K562 (cell line): ENCODE results near the gene CLSTN2.

ENCODE experiments used
- ATF7 ChIP-seq: fragments of 450-650 bp; IDR thresholded peaks from 2 replicates; pipeline ENCODE4 v1.7.1; 2014; ENCODE audit warnings: mild to moderate bottlenecking, moderate library complexity
- CREB1 ChIP-seq, 2 experiments: sonication (generic) in 1 of 2; formaldehyde crosslinking in 1 of 2; IDR thresholded peaks; 2 replicates each; pipeline versions ENCODE4 v1.6.1 to v1.8.0; 2012 to 2022; ENCODE audit warnings: inconsistent platforms in 1 of 2, mild to moderate bottlenecking in 1 of 2, missing genetic modification reagents in 1 of 2, moderate library complexity in 1 of 2
- EP300 ChIP-seq: IDR thresholded peaks from 2 replicates; pipeline ENCODE4 v1.6.1; 2012; ENCODE audit warnings: low read length, improper control_type of control experiment
- EZH2 ChIP-seq: IDR thresholded peaks from 2 replicates; pipeline ENCODE4 v1.6.1; 2012; ENCODE audit warnings: low read depth, mild to moderate bottlenecking, inconsistent platforms, low read length, borderline replicate concordance
- MAFG ChIP-seq: fragments of 450-650 bp; conservative IDR thresholded peaks from 2 replicates; pipeline ENCODE4 v1.6.1; 2016; ENCODE audit warnings: missing genetic modification characterization, missing compliant biosample characterization
- POLR2A ChIP-seq: fragments of 450-650 bp; conservative IDR thresholded peaks from 2 replicates; pipeline ENCODE4 v1.6.1; 2016
- POLR2AphosphoS5 ChIP-seq: IDR thresholded peaks from 2 replicates; pipeline ENCODE4 v1.6.1; 2011; ENCODE audit warnings: mild to moderate bottlenecking, low read depth, low read length, moderate library complexity; ENCODE audit not compliant: control insufficient read depth, insufficient read depth
- ZNF551 ChIP-seq: fragments of 250-450 bp; sonication (Bioruptor Pico); IDR thresholded peaks from 2 replicates; pipeline ENCODE4 v1.5.0; 2021; ENCODE audit warnings: mild to moderate bottlenecking, moderate library complexity
- ZZZ3 ChIP-seq: fragments of 450-650 bp; IDR thresholded peaks from 2 replicates; pipeline ENCODE4 v1.6.1; 2016; ENCODE audit warnings: antibody characterized with exemption, mild to moderate bottlenecking, moderate library complexity
- TF ChIP-seq, protein P1 (sequence below), 3 experiments: IDR thresholded peaks in 2 of 3; conservative IDR thresholded peaks in 1 of 3; 2 replicates each; pipeline ENCODE4 v1.5.1; 2011 to 2012; ENCODE audit warnings: low read length in 3 of 3, mild to moderate bottlenecking in 3 of 3, control low read depth in 2 of 3, improper control_type of control experiment in 1 of 3, inconsistent platforms in 1 of 3, low read depth in 1 of 3, mixed read lengths in 1 of 3, moderate library complexity in 1 of 3; ENCODE audit not compliant: insufficient read depth in 2 of 3
- TF ChIP-seq, protein P2 (sequence below): sonication (generic); formaldehyde crosslinking; IDR thresholded peaks from 2 replicates; pipeline ENCODE4 v1.8.1; 2023; ENCODE audit warnings: mild to moderate bottlenecking, missing genetic modification reagents
- TF ChIP-seq, protein P3 (sequence below), 3 experiments: fragments of 200-800 bp in 1 of 3; fragments of 250-450 bp in 1 of 3; fragments of 450-650 bp in 1 of 3; sonication (Bioruptor Pico) in 1 of 3; sonication (Bioruptor generic) in 1 of 3; formaldehyde crosslinking in 1 of 3; IDR thresholded peaks; 2 replicates each; pipeline versions ENCODE4 v1.6.1 to v1.8.0; 2016 to 2022; ENCODE audit warnings: mild to moderate bottlenecking in 2 of 3, missing genetic modification characterization in 2 of 3, missing compliant biosample characterization in 1 of 3, moderate library complexity in 1 of 3
- TF ChIP-seq, protein P4 (sequence below), 2 experiments: fragments of 450-650 bp; formaldehyde crosslinking in 1 of 2; IDR thresholded peaks; 2 replicates each; pipeline versions ENCODE4 v1.4.0 to v1.6.1; 2014 to 2020; ENCODE audit warnings: mild to moderate bottlenecking in 2 of 2, borderline replicate concordance in 1 of 2, low read depth in 1 of 2
- TF ChIP-seq, protein P5 (sequence below): sonication (generic); formaldehyde crosslinking; IDR thresholded peaks from 2 replicates; pipeline ENCODE4 v1.8.0; 2022; ENCODE audit warnings: mild to moderate bottlenecking, missing genetic modification reagents, borderline replicate concordance

DNA sequence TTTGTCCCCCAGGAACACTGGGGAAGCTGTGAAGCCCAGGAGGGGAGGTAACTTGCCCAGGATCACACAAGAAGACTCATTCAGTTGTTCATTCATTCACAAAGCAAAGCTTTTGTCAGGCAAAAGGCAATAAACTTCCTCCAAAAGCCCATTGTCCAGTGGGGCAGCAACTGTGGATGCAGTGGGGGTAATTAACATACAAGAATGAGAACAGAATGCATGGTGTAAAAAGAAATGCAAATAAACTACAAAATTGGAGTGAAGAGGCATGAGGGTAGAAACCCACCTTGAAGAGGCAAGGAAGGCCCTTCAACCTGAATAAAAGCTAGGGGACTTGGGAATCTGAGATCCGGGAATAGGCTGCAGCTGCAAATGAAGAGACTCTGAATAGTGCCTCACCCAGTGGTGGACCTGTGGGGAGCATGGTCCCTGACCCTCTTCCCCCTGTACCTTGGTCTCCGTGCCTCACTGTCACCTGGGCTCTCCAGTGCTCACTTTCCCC, 363.6 kb downstream of the CLSTN2 start:
- TF ChIP-seq EP300 = no peak
- TF ChIP-seq, protein P1, sequence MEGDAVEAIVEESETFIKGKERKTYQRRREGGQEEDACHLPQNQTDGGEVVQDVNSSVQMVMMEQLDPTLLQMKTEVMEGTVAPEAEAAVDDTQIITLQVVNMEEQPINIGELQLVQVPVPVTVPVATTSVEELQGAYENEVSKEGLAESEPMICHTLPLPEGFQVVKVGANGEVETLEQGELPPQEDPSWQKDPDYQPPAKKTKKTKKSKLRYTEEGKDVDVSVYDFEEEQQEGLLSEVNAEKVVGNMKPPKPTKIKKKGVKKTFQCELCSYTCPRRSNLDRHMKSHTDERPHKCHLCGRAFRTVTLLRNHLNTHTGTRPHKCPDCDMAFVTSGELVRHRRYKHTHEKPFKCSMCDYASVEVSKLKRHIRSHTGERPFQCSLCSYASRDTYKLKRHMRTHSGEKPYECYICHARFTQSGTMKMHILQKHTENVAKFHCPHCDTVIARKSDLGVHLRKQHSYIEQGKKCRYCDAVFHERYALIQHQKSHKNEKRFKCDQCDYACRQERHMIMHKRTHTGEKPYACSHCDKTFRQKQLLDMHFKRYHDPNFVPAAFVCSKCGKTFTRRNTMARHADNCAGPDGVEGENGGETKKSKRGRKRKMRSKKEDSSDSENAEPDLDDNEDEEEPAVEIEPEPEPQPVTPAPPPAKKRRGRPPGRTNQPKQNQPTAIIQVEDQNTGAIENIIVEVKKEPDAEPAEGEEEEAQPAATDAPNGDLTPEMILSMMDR (IDR thresholded peaks at IDR 0.05 in 2 of 3, conservative IDR thresholded peaks at IDR 0.05 in 1 of 3; ENCODE audit: insufficient read depth in 2 of 3, low read depth in 1 of 3, low read length in 3 of 3) = no peak
- no peak for TF ChIP-seq ZZZ3
- no peak for TF ChIP-seq POLR2A
- TF ChIP-seq CREB1 (IDR thresholded peaks at IDR 0.05) = no peak
- TF ChIP-seq CREB1 (CRISPR knock-in tag; IDR thresholded peaks at IDR 0.05) = no peak
- no peak for TF ChIP-seq MAFG (tag)
- TF ChIP-seq, protein P2, sequence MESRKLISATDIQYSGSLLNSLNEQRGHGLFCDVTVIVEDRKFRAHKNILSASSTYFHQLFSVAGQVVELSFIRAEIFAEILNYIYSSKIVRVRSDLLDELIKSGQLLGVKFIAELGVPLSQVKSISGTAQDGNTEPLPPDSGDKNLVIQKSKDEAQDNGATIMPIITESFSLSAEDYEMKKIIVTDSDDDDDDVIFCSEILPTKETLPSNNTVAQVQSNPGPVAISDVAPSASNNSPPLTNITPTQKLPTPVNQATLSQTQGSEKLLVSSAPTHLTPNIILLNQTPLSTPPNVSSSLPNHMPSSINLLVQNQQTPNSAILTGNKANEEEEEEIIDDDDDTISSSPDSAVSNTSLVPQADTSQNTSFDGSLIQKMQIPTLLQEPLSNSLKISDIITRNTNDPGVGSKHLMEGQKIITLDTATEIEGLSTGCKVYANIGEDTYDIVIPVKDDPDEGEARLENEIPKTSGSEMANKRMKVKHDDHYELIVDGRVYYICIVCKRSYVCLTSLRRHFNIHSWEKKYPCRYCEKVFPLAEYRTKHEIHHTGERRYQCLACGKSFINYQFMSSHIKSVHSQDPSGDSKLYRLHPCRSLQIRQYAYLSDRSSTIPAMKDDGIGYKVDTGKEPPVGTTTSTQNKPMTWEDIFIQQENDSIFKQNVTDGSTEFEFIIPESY (CRISPR knock-in tag) = no peak
- TF ChIP-seq, protein P3, sequence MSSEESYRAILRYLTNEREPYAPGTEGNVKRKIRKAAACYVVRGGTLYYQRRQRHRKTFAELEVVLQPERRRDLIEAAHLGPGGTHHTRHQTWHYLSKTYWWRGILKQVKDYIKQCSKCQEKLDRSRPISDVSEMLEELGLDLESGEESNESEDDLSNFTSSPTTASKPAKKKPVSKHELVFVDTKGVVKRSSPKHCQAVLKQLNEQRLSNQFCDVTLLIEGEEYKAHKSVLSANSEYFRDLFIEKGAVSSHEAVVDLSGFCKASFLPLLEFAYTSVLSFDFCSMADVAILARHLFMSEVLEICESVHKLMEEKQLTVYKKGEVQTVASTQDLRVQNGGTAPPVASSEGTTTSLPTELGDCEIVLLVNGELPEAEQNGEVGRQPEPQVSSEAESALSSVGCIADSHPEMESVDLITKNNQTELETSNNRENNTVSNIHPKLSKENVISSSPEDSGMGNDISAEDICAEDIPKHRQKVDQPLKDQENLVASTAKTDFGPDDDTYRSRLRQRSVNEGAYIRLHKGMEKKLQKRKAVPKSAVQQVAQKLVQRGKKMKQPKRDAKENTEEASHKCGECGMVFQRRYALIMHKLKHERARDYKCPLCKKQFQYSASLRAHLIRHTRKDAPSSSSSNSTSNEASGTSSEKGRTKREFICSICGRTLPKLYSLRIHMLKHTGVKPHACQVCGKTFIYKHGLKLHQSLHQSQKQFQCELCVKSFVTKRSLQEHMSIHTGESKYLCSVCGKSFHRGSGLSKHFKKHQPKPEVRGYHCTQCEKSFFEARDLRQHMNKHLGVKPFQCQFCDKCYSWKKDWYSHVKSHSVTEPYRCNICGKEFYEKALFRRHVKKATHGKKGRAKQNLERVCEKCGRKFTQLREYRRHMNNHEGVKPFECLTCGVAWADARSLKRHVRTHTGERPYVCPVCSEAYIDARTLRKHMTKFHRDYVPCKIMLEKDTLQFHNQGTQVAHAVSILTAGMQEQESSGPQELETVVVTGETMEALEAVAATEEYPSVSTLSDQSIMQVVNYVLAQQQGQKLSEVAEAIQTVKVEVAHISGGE (CRISPR knock-in tag; IDR thresholded peaks at IDR 0.05) = no peak
- no peak for TF ChIP-seq ATF7
- TF ChIP-seq, protein P4, sequence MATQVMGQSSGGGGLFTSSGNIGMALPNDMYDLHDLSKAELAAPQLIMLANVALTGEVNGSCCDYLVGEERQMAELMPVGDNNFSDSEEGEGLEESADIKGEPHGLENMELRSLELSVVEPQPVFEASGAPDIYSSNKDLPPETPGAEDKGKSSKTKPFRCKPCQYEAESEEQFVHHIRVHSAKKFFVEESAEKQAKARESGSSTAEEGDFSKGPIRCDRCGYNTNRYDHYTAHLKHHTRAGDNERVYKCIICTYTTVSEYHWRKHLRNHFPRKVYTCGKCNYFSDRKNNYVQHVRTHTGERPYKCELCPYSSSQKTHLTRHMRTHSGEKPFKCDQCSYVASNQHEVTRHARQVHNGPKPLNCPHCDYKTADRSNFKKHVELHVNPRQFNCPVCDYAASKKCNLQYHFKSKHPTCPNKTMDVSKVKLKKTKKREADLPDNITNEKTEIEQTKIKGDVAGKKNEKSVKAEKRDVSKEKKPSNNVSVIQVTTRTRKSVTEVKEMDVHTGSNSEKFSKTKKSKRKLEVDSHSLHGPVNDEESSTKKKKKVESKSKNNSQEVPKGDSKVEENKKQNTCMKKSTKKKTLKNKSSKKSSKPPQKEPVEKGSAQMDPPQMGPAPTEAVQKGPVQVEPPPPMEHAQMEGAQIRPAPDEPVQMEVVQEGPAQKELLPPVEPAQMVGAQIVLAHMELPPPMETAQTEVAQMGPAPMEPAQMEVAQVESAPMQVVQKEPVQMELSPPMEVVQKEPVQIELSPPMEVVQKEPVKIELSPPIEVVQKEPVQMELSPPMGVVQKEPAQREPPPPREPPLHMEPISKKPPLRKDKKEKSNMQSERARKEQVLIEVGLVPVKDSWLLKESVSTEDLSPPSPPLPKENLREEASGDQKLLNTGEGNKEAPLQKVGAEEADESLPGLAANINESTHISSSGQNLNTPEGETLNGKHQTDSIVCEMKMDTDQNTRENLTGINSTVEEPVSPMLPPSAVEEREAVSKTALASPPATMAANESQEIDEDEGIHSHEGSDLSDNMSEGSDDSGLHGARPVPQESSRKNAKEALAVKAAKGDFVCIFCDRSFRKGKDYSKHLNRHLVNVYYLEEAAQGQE (IDR thresholded peaks at IDR 0.05; ENCODE audit: borderline replicate concordance) = no peak
- TF ChIP-seq, protein P4 (CRISPR knock-in tag; IDR thresholded peaks at IDR 0.05; ENCODE audit: low read depth) = no peak
- TF ChIP-seq, protein P5, sequence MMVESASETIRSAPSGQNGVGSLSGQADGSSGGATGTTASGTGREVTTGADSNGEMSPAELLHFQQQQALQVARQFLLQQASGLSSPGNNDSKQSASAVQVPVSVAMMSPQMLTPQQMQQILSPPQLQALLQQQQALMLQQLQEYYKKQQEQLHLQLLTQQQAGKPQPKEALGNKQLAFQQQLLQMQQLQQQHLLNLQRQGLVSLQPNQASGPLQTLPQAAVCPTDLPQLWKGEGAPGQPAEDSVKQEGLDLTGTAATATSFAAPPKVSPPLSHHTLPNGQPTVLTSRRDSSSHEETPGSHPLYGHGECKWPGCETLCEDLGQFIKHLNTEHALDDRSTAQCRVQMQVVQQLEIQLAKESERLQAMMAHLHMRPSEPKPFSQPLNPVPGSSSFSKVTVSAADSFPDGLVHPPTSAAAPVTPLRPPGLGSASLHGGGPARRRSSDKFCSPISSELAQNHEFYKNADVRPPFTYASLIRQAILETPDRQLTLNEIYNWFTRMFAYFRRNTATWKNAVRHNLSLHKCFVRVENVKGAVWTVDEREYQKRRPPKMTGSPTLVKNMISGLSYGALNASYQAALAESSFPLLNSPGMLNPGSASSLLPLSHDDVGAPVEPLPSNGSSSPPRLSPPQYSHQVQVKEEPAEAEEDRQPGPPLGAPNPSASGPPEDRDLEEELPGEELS (CRISPR knock-in tag) = no peak
- TF ChIP-seq ZNF551 (CRISPR knock-in tag) = no peak
- TF ChIP-seq POLR2AphosphoS5 = no peak
- no peak for TF ChIP-seq EZH2
